Skin epidermis (tissue), 12 donors: ENCODE results near the gene CCL24.
"Not testable (repeated sequence)": the region's sequence is repeated elsewhere in the genome, so short reads cannot be mapped to it uniquely, and the experiment has no call there.

Experiments
- H3K27ac ChIP-seq, 21 experiments: fragments of 200-600 bp; sonication (generic) in 11 of 21; one replicate each; pipeline ENCODE4 v1.5.0; 2020; ENCODE audit warnings: mild to moderate bottlenecking in 3 of 21, inconsistent platforms in 2 of 21, moderate library complexity in 2 of 21
- H3K4me3 ChIP-seq, 7 experiments: fragments of 200-600 bp; sonication (generic) in 2 of 7; one replicate each; pipeline ENCODE4 v1.5.0; 2020; ENCODE audit warnings: inconsistent platforms in 2 of 7, mild to moderate bottlenecking in 2 of 7, moderate library complexity in 1 of 7

CCL24 gene, protein sequence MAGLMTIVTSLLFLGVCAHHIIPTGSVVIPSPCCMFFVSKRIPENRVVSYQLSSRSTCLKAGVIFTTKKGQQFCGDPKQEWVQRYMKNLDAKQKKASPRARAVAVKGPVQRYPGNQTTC

GRCh38 chr7:75813781-75814236 is at the start of gene CCL24:
TSS of gene CCL24 (minus strand) at chr7:75813806. CDS start at chr7:75813715, 91 bp downstream.
- no peak within 1 kb of the TSS for H3K4me3 ChIP-seq
- H3K27ac ChIP-seq: no peak within 1 kb of the TSS

GRCh38 chr7:75861636-75862035 is 48.0 kb upstream of the CCL24 start:
- Histone ChIP-seq H3K27ac (no peak overlapping the region), H3K4me3 (no peak overlapping the region)

DNA sequence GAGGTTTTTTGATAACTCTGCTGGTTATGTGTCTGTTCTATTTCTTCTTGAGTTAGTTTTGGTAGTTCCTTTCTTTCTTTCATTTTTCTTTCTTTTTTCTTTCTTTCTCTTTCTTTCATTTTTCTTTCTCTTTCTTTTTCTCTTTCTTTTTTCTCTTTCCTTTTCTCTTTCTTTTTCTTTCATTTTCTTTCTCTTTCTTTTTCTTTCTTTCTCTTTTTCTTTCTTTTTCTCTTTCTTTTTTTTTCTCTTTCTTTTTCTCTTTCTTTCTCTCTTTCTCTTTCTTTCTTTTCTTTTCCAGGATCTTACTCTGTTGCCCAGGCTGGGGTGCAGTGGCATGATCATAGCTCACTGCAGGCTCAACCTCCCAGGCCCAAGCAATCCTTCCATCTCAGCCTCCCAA is 44.8 kb upstream of the CCL24 start:
- Histone ChIP-seq H3K4me3 (no peak overlapping the region), H3K27ac (no peak overlapping the region)

DNA sequence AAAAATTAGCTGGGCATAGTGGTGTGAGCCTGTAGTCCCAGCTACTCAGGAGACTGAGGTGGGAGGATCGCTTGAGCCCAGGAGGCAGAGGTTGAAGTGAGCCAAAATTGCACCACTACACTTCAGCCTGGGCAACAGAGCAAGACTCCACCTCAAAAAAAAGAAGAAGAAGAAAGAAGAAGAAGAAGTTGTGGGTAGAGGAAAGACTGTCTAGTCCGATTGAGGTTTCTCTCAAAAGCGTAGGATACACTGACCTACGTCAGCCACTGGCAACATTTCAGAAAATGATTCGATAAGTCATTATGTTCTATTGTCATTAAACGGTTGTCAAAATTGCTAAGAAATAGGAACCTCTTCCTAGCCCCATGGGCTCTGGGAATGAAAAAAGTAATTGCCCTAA is 42.9 kb upstream of the CCL24 start:
- Histone ChIP-seq H3K27ac (no peak overlapping the region), H3K4me3 (no peak overlapping the region)

DNA sequence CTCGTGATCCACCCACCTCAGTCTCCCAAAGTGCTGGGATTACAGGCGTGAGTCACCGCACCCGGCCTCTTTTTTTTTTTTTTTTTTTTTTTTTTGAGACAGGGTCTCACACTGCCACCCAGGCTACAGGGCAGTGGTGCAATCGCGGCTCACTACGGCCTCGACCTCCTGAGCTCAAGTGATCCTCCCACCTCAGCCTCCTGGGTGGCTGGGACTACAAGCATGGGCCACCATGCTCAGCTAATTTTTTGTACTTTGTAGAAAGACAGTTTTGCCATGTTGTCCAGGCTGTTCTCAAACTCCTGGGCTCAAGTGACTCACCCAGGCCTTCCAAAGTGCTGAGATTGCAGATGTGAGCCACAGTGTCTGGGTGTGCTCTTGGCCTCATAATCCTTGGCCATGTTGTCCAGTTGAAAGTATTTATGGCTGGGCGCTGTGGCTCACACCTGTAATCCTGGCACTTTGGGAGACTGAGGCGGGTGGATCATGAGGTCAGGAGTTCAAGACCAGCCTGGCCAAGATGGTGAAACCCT is 41.3 kb upstream of the CCL24 start:
- H3K4me3 ChIP-seq: not testable (repeated sequence)

GRCh38 chr7:75854233-75854632 is 40.6 kb upstream of the CCL24 start:
- no peak overlapping the region for H3K4me3 ChIP-seq
- no peak overlapping the region for H3K27ac ChIP-seq

More for the DNA sequence above, 41.3 kb upstream of the CCL24 start:
- H3K27ac ChIP-seq: not testable (repeated sequence)

DNA sequence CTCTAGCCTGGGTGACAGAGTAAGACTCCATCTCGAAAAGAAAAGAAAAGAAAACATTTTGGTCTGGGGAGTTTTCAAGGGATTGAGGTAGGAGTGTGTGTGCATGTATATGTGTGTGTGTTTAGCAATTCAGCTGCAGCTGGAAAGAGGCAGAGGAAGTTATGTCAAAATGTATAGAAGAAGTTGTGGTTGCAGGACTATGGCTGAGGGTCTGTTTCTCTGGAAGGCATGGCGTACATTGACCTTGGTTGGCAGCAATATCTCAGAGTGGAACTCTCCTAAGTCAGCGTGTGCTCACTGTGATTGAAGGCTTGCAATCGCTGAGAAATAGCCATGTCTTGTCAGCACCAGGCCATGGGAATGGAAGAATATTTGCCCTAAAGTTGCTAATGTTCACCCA is 36.6 kb upstream of the CCL24 start:
- no peak overlapping the region for H3K4me3 ChIP-seq
- H3K27ac ChIP-seq: no peak overlapping the region

DNA sequence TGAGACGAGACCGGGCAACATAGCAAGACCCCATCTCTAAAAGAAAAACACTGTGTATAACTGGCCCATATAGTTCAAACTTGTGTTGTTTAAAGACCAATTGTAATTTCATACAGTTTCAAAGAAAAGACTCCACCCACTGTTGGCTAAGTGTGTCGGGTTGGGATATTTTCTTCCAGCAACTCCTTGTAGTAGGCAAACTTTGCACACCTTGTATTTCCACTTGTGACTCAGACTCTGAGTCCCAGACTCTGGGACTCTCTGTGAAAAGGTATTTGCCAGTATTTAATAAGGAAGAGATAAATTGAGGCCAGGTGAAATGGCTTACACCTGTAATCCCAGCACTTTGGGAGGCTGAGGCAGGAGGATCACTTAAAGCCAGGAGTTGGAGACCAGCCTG is 36.0 kb upstream of the CCL24 start:
- Histone ChIP-seq H3K4me3 (no peak overlapping the region), H3K27ac (no peak overlapping the region)

DNA sequence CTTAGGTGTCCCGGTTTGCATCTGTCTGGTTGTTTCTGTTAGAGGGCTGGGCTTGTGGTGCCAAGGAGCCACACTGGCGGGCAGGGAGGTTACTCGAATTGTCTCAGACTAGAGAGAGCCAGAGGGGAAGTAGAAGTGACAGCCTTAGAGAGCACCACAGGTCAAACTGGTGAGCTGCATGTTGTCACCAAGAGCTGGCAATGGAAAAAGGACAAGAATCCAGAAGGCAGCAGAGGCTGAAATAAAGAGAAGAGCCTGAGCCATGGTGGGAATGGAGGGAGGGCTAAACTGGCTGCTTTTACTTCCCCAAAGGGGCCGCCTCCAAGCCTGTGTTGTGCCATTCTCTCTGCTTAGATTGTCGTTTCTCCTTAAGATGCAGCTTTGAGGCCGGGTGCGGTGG is 34.1 kb upstream of the CCL24 start:
- Histone ChIP-seq H3K4me3 (no peak overlapping the region), H3K27ac (no peak overlapping the region)

- not testable (repeated sequence) for H3K4me3 ChIP-seq, H3K27ac ChIP-seq
Observed at GRCh38 chr7:75845132-75845531, 31.5 kb upstream of the CCL24 start.

DNA sequence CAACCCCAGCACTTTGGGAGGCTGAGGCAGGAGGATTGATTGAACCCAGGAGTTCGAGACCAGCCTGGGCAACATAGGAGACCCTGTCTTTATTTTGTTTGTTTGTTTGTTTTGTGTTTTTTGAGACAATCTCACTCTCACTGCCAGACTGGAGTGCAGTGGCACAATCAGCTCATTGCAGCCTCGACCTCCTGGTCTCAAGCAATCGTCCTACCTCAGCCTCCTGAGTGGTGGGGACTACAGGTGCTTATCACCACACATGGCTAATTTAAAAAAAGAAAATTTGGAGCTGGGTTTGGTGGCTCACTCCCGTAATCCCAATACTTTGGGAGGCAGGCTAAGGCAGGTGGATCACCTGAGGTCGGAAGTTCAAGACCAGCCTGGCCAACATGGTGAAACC is 30.6 kb upstream of the CCL24 start:
- H3K27ac ChIP-seq: peak overlapping the region in 1 of 21 experiments; percentile 84
- H3K4me3 ChIP-seq: no peak overlapping the region

DNA sequence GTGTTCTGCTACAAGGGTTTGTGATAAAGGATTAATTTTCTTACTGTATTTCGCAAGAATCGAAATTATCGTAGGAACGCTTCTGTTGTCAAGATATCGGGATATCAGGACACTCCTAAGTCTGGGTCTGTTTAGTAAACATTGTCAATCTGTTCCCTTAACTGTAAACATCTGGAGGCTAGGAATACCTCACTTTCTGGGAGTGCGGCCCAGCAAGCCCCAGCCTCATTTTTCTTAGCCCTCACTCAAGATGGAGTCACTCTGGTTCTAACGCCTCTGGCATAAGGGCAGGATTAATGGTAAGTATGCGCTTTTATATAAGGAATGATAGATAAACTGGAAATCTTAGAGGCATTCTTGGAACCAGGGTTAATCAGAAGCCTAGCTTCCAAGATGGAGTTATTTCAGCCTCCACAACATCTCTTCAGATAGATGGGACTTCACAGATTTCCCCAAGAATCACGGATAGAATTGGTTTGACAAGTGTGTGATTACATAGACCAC is 30.1 kb upstream of the CCL24 start:
- Histone ChIP-seq H3K27ac (peak overlapping the region in 4 of 21 experiments; percentile 23 to 84 (median 58)), H3K4me3 (no peak overlapping the region)

- H3K4me3 ChIP-seq: no peak overlapping the region
- H3K27ac ChIP-seq: peak overlapping the region in 13 of 21 experiments; percentile 7 to 84 (median 25)
Observed at GRCh38 chr7:75842836-75843446, 29.3 kb upstream of the CCL24 start.

DNA sequence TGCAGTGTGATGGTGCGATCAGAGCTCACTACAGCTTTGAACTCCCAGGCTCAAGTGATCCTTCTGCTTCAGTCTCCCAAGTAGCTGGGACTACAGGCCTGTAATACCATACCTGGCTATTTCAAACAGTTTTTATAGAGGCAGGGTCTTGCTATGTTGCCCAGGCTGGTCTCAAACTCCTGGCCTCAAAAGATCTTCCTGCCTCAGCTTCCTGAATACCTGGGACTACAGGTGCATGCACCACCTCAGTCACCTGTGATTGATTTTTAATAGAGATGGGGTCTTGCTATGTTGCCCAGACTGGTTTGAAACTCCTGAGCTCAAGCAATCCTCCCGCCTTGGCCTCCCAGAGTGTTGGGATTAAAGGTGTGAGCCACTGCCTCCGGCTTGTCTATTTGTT is 26.4 kb upstream of the CCL24 start:
- no peak overlapping the region for H3K4me3 ChIP-seq
- no peak overlapping the region for H3K27ac ChIP-seq

DNA sequence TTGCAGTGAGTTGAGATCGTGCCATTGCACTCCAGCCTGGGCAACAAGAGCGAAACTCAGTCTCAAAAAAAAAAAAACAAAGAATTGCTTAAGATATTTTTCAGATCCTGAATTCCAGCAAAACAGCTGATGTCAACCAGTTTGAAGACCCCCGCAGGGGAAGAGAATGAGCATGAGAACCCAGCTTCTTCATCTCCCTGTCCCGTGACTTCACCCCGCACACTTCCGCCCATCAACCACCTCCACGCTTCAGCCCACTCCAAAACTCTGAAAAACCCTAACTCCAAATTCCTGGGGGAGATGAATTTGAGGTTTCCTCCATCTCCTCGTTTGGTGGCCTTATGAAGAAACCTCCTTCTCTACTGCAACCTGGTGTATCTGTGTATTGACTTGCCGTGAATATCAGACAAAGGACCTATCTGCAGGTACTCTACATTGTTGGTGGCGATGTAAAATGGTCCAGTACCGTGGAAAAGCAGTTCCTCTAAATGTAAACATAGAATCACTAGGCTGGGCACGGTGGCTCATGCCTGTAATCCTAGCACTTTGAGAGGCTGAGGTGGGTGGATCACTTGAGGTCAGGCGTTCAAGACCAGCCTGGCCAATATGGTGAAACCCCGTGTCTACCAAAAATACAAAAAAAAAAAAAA is 24.8 kb upstream of the CCL24 start:
- not testable (repeated sequence) for H3K4me3 ChIP-seq, H3K27ac ChIP-seq

DNA sequence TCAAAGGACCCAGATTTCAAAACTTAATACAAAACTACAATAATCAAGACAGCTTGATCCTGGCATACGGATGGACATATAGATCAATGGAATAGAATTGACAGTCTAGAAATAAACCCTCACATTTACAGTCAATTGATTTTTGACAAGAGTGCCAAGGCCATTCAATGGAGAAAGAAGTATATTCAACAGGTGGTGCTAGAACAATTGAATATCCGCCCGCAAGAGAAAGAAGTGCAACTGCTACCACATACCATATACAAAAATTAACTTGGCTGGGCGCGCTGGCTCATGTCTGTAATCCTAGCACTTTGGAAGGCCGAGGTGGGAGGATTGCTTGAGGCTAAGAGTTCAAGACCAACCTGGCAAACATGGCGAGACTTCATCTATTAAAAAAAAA is 23.2 kb upstream of the CCL24 start:
- no peak overlapping the region for H3K4me3 ChIP-seq
- no peak overlapping the region for H3K27ac ChIP-seq

GRCh38 chr7:75835688-75836285 is 22.2 kb upstream of the CCL24 start:
- Histone ChIP-seq H3K27ac (no peak overlapping the region), H3K4me3 (no peak overlapping the region)

DNA sequence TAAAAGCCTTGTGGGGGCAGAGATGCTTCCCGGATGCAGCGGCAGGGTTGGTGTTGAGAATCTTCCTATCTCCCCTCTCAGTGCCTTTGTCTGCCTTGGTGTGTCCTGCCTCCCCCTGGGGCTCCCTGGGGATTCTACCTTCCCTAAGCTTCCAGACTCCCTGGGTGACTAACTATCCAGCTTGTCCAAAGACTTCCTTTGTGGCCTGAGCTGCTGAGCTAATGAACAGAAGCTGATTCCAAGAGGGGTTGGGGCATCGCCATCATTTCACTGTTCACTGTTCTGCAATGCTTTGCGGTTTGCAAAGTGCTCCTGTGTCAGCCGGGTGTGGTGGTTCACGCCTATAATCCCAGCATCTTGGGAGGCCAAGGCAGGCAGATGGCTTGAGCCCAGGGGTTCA is 20.1 kb upstream of the CCL24 start:
- not testable (repeated sequence) for H3K4me3 ChIP-seq, H3K27ac ChIP-seq

- H3K27ac ChIP-seq: no peak overlapping the region
- no peak overlapping the region for H3K4me3 ChIP-seq
Observed at GRCh38 chr7:75830978-75831377, 17.4 kb upstream of the CCL24 start.

GRCh38 chr7:75829656-75830055 is 16.1 kb upstream of the CCL24 start:
- not testable (repeated sequence) for H3K4me3 ChIP-seq, H3K27ac ChIP-seq
